ENCODE measurements around the gene MTUS2.
"Not testable (repeated sequence)": the region's sequence is repeated elsewhere in the genome, so short reads cannot be mapped to it uniquely, and the experiment has no call there.

MTUS2 gene

GRCh38 chr13:29175250-29175873, 355.2 kb downstream of the MTUS2 start:
- DNase-seq = no peak

- no peak for DNase-seq
Observed at GRCh38 chr13:29180055-29180454, 359.9 kb downstream of the MTUS2 start.

- DNase-seq = no peak
Observed at GRCh38 chr13:29182216-29182615, 362.1 kb downstream of the MTUS2 start.

GRCh38 chr13:29185926-29186325, 365.8 kb downstream of the MTUS2 start:
- DNase-seq = no peak

- DNase-seq = no peak
Observed at GRCh38 chr13:29187584-29187983, 367.4 kb downstream of the MTUS2 start.

GRCh38 chr13:29190298-29190697, 370.2 kb downstream of the MTUS2 start:
- no peak for DNase-seq

GRCh38 chr13:29193083-29193482, 372.9 kb downstream of the MTUS2 start:
- DNase-seq = no peak

- no peak for DNase-seq
Observed at GRCh38 chr13:29195456-29195855, 375.3 kb downstream of the MTUS2 start.

- DNase-seq = no peak
Observed at GRCh38 chr13:29196409-29197074, 376.4 kb downstream of the MTUS2 start.

GRCh38 chr13:29202753-29203152, 382.6 kb downstream of the MTUS2 start:
- not testable (repeated sequence) for DNase-seq

GRCh38 chr13:29204651-29205050, 384.5 kb downstream of the MTUS2 start:
- no peak for DNase-seq

GRCh38 chr13:29210676-29211075, 390.5 kb downstream of the MTUS2 start:
- no peak for DNase-seq

- DNase-seq = not testable (repeated sequence)
Observed at GRCh38 chr13:29211162-29211561, 391.0 kb downstream of the MTUS2 start.

GRCh38 chr13:29222458-29222857, 402.3 kb downstream of the MTUS2 start:
- no peak for DNase-seq

- no peak for DNase-seq
Observed at GRCh38 chr13:29224206-29224605, 404.1 kb downstream of the MTUS2 start.

GRCh38 chr13:29227576-29227975, 407.4 kb downstream of the MTUS2 start:
- no peak for DNase-seq

GRCh38 chr13:29230299-29230845, 410.2 kb downstream of the MTUS2 start:
- no peak for DNase-seq

- DNase-seq = no peak
Observed at GRCh38 chr13:29239653-29240525, 419.8 kb downstream of the MTUS2 start.

GRCh38 chr13:29254626-29255370, 434.7 kb downstream of the MTUS2 start:
- no peak for DNase-seq

GRCh38 chr13:29255567-29255966, 435.4 kb downstream of the MTUS2 start:
- no peak for DNase-seq

- no peak for DNase-seq
Observed at GRCh38 chr13:29260684-29261083, 440.5 kb downstream of the MTUS2 start.

GRCh38 chr13:29266261-29266660, 446.1 kb downstream of the MTUS2 start:
- no peak for DNase-seq
